GM21529 (cell line): ENCODE measurements around the gene MMP28.

Experiments used
- ATAC-seq: cut with Tn5 transposase; IDR thresholded peaks from one replicate; pipeline ENCODE4 v1.9.1; 2021; ENCODE audit not compliant: unreplicated experiment

MMP28 gene

GRCh38 chr17:35726953-35727460, 68.4 kb downstream of the MMP28 start:
- ATAC-seq, result no peak

- no peak for ATAC-seq
Measured at GRCh38 chr17:35726127-35726952, 69.1 kb downstream of the MMP28 start.

GRCh38 chr17:35725802-35726126, 69.7 kb downstream of the MMP28 start:
- ATAC-seq, result no peak

- no peak for ATAC-seq
Measured at GRCh38 chr17:35725058-35725457, 70.4 kb downstream of the MMP28 start.

GRCh38 chr17:35723735-35724134, 71.7 kb downstream of the MMP28 start:
- no peak for ATAC-seq

GRCh38 chr17:35717475-35717874, 78.0 kb downstream of the MMP28 start:
- no peak for ATAC-seq

GRCh38 chr17:35716897-35717465, 78.5 kb downstream of the MMP28 start:
- no peak for ATAC-seq

GRCh38 chr17:35716173-35716572, 79.3 kb downstream of the MMP28 start:
- ATAC-seq, result no peak
